ENCODE measurements around the gene DDX27. TPM values are rescaled to one million over a fixed set of nuclear protein-coding genes. Genes with fewer than 3 reads are reported as not detected.
A peak's percentile ranks its signal among the peaks of the same experiment; 100 is the strongest.

The DDX27 gene
- total and polyA plus RNA-seq, 9 of the 15 experiments (the other 6 are each of a cell fraction or from before 2014, with no cell fraction given): 17.9 to 79.3 (median 57.0) TPM

DNA sequence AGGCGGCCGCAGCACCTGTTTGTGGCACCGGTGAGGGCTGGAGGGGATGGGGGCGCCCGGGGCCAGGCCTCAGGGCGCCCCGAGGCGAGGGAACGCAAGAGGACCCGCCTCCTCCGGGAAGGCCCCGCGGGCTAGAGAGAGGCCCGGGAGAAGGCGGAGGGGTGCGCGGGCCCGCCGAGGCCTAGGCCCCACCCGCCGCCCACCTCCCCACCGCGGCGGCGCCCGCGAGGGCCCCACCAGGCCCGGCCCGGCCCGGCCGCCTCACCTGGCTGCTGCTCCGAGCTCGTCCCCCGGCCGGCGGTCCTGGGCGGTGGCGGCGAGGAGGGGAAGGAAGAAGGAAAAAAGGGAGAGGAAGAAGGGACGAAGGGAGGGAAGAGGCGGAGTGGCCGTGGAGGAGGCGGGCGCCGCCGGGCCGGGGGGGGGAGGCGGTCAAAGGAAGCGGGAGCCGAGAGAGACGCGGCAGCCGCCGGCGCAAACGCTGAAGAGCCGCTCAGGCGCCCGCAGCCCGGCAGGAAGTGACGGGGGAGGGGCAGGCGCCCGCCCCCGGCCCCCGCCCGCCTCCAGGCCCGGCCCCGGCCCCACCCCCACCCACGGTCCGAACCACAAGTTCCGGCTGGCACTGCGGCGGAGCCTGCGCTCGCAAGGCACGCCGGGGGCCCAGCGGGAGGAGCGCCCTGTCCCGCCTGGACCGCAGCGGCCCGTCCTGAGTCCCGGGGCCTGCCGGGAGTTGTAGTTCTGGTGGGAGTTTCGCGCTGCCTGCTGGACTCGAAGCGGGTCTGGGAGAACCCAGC is 31.2 kb upstream of the DDX27 start, which contains the start of gene STAU1 (continued):
- TF ChIP-seq SNRNP70 (optimal IDR thresholded peaks at IDR 0.05; ENCODE audit: low read depth, low read length) (no peak), HDAC2 (IDR thresholded peaks at IDR 0.05) (no peak), ZNF583 (CRISPR knock-in tag; IDR thresholded peaks at IDR 0.05) (no peak), KDM5B (IDR thresholded peaks at IDR 0.05; ENCODE audit: insufficient replicate concordance, low read depth, low read length) (peak; percentile 55), HES1 (IDR thresholded peaks at IDR 0.05; ENCODE audit: low read depth) (no peak), HNRNPH1 (optimal IDR thresholded peaks at IDR 0.05; ENCODE audit: low read depth, low read length) (no peak), PHB (CRISPR knock-in tag; IDR thresholded peaks at IDR 0.05) (no peak), GABPA (tag; conservative IDR thresholded peaks at IDR 0.05; ENCODE audit: low read depth) (peak; percentile 94), SRF (CRISPR knock-in tag; IDR thresholded peaks at IDR 0.05) (0 out of 4 replicates have a peak, but pooled peaks of 1 of the 2 experiments have one; percentile 25), ZNF217 (CRISPR knock-in tag; IDR thresholded peaks at IDR 0.05) (no peak), SMC3 (conservative IDR thresholded peaks at IDR 0.05; ENCODE audit: insufficient read depth, low read depth, low read length) (no peak), ZFP36 (IDR thresholded peaks at IDR 0.05; ENCODE audit: low read depth, low read length, partially characterized antibody) (no peak), DPF2 (IDR thresholded peaks at IDR 0.05) (no peak), ESRRB (CRISPR knock-in tag; IDR thresholded peaks at IDR 0.05; ENCODE audit: borderline replicate concordance) (no peak), MBD2 (IDR thresholded peaks at IDR 0.05; ENCODE audit: borderline replicate concordance, low read depth) (peak; percentile 71; the same call in 1 of the 2 replicates), ZNF780A (CRISPR knock-in tag; IDR thresholded peaks at IDR 0.05) (no peak), ERF (CRISPR knock-in tag; IDR thresholded peaks at IDR 0.05) (no peak), LEF1 (IDR thresholded peaks at IDR 0.05) (no peak), ZNF143 (CRISPR knock-in tag; IDR thresholded peaks at IDR 0.05) (peak; percentile 91), PHF20 (IDR thresholded peaks at IDR 0.05; ENCODE audit: partially characterized antibody) (peak; percentile 25), POLR2A (conservative IDR thresholded peaks at IDR 0.05) (peak; percentile 80), SIRT6 (IDR thresholded peaks at IDR 0.05; ENCODE audit: low read depth, low read length) (no peak)
- TF ChIP-seq, protein P1, sequence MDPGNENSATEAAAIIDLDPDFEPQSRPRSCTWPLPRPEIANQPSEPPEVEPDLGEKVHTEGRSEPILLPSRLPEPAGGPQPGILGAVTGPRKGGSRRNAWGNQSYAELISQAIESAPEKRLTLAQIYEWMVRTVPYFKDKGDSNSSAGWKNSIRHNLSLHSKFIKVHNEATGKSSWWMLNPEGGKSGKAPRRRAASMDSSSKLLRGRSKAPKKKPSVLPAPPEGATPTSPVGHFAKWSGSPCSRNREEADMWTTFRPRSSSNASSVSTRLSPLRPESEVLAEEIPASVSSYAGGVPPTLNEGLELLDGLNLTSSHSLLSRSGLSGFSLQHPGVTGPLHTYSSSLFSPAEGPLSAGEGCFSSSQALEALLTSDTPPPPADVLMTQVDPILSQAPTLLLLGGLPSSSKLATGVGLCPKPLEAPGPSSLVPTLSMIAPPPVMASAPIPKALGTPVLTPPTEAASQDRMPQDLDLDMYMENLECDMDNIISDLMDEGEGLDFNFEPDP (CRISPR knock-in tag; IDR thresholded peaks at IDR 0.05): no peak
- TF ChIP-seq, protein P2, sequence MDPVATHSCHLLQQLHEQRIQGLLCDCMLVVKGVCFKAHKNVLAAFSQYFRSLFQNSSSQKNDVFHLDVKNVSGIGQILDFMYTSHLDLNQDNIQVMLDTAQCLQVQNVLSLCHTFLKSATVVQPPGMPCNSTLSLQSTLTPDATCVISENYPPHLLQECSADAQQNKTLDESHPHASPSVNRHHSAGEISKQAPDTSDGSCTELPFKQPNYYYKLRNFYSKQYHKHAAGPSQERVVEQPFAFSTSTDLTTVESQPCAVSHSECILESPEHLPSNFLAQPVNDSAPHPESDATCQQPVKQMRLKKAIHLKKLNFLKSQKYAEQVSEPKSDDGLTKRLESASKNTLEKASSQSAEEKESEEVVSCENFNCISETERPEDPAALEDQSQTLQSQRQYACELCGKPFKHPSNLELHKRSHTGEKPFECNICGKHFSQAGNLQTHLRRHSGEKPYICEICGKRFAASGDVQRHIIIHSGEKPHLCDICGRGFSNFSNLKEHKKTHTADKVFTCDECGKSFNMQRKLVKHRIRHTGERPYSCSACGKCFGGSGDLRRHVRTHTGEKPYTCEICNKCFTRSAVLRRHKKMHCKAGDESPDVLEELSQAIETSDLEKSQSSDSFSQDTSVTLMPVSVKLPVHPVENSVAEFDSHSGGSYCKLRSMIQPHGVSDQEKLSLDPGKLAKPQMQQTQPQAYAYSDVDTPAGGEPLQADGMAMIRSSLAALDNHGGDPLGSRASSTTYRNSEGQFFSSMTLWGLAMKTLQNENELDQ (CRISPR knock-in tag; IDR thresholded peaks at IDR 0.05; ENCODE audit: borderline replicate concordance): no peak
- TF ChIP-seq, protein P3, sequence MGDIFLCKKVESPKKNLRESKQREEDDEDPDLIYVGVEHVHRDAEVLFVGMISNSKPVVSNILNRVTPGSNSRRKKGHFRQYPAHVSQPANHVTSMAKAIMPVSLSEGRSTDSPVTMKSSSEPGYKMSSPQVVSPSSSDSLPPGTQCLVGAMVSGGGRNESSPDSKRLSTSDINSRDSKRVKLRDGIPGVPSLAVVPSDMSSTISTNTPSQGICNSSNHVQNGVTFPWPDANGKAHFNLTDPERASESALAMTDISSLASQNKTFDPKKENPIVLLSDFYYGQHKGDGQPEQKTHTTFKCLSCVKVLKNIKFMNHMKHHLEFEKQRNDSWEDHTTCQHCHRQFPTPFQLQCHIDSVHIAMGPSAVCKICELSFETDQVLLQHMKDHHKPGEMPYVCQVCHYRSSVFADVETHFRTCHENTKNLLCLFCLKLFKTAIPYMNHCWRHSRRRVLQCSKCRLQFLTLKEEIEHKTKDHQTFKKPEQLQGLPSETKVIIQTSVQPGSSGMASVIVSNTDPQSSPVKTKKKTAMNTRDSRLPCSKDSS (IDR thresholded peaks at IDR 0.05; ENCODE audit: low read depth, partially characterized antibody): no peak
